Loucy (cell line): Measurements from ENCODE around the gene PTTG1IP2.
A peak's percentile ranks its signal among the peaks of the same experiment; 100 is the strongest.

Experiments
- EZH2phosphoT487 ChIP-seq: fragments of 200-600 bp; IDR thresholded peaks from 2 replicates; pipeline ENCODE4 v1.6.1; 2018; ENCODE audit warnings: antibody characterized with exemption, mild to moderate bottlenecking, moderate library complexity, borderline replicate concordance
- TF ChIP-seq, protein P1 (sequence below): fragments of 200-600 bp; sonication (generic); conservative IDR thresholded peaks from 2 replicates; pipeline ENCODE4 v1.5.1; 2014; ENCODE audit warnings: mild to moderate bottlenecking, antibody characterized with exemption, low read length

DNA sequence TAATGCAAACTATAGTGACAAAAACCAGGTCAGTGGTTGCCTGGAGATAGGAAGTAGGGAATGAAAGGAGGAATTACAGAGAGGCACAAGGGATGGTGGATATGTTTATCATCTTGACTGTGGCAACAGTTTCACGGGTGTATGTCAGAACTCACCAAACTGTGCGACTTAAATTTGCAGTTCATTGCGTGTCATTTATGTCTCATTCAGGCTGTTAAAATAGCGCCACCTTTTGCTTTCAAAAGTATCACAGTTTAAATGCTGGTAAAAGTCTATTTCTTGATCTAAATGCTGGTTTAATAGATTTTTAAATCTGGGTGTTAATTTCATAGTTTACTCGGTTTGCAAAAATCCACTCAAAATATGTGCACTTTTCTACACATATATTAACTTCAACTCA is 51.0 kb downstream of the PTTG1IP2 start:
- TF ChIP-seq, protein P1, sequence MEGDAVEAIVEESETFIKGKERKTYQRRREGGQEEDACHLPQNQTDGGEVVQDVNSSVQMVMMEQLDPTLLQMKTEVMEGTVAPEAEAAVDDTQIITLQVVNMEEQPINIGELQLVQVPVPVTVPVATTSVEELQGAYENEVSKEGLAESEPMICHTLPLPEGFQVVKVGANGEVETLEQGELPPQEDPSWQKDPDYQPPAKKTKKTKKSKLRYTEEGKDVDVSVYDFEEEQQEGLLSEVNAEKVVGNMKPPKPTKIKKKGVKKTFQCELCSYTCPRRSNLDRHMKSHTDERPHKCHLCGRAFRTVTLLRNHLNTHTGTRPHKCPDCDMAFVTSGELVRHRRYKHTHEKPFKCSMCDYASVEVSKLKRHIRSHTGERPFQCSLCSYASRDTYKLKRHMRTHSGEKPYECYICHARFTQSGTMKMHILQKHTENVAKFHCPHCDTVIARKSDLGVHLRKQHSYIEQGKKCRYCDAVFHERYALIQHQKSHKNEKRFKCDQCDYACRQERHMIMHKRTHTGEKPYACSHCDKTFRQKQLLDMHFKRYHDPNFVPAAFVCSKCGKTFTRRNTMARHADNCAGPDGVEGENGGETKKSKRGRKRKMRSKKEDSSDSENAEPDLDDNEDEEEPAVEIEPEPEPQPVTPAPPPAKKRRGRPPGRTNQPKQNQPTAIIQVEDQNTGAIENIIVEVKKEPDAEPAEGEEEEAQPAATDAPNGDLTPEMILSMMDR: peak; percentile 45
- no peak for TF ChIP-seq EZH2phosphoT487
